WI38 (cell line): ENCODE measurements around the gene GLS.

Experiments
- H3K4me3 ChIP-seq: 2 replicates; pipeline ENCODE4 v1.5.1; 2011; ENCODE audit warnings: low read depth, mild to moderate bottlenecking, control low read depth, low read length
- CTCF ChIP-seq: IDR thresholded peaks from 2 replicates; pipeline ENCODE4 v1.5.1; 2012; ENCODE audit warnings: low read depth, mild to moderate bottlenecking, control low read depth, low read length

GLS gene

GRCh38 chr2:190888449-190888848 is 7.8 kb downstream of the GLS start:
- no peak for TF ChIP-seq CTCF
- H3K4me3 ChIP-seq: no peak overlapping the region

GRCh38 chr2:190889175-190889943 is 8.7 kb downstream of the GLS start:
- no peak overlapping the region for H3K4me3 ChIP-seq
- TF ChIP-seq CTCF: no peak

GRCh38 chr2:190891372-190891771 is 10.8 kb downstream of the GLS start:
- no peak overlapping the region for H3K4me3 ChIP-seq

GRCh38 chr2:190891889-190892288 is 11.3 kb downstream of the GLS start:
- no peak overlapping the region for H3K4me3 ChIP-seq
- no peak for TF ChIP-seq CTCF

More at GRCh38 chr2:190891372-190891771, 10.8 kb downstream of the GLS start:
- TF ChIP-seq CTCF: no peak

- no peak for TF ChIP-seq CTCF
- no peak overlapping the region for H3K4me3 ChIP-seq
Observed at GRCh38 chr2:190893157-190893556, 12.5 kb downstream of the GLS start.

- TF ChIP-seq CTCF: no peak
- no peak overlapping the region for H3K4me3 ChIP-seq
Observed at GRCh38 chr2:190896477-190896876, 15.9 kb downstream of the GLS start.

- H3K4me3 ChIP-seq: no peak overlapping the region
- no peak for TF ChIP-seq CTCF
Observed at GRCh38 chr2:190903693-190904450, 23.3 kb downstream of the GLS start.
